Posterior cingulate gyrus (tissue), 11 donors: ENCODE results near the gene ATXN7L3B.
A peak's percentile ranks its signal among the peaks of the same experiment; 100 is the strongest.

Source experiments
- DNase-seq, 10 donors: peaks; one replicate each; pipeline versions ENCODE4 v3.0.0 to v3.0.0-alpha.2; 2020 to 2021; ENCODE audit warnings: mixed read lengths in 3 of 10
- intact Hi-C: fragments of 100-400 bp; cut with DNase I; formaldehyde crosslinking; loops from one replicate; pipeline ENCODE4 v1.15.1; 2023

Gene ATXN7L3B

DNA sequence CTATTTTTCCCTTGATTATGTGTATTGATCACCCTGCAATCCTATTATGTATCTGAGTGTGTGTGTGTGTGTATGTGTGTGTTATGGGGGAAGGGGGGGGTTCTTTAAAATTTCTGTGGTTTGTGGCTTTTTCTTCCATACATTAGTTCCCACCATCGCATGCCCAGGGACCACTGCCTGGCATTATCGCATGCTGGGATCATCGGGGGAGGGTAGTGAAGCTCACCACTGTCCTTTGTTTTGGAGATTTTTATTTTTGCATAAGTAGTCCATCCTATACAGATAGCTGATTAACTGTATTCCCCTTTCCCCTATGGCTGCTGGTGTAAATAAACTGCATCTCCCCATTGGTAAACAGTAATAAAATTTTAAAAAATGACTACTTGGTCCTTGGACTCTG lies 3.4 kb downstream of the ATXN7L3B start:
- intact Hi-C loops: no loop called here
- DNase-seq: no peak

DNA sequence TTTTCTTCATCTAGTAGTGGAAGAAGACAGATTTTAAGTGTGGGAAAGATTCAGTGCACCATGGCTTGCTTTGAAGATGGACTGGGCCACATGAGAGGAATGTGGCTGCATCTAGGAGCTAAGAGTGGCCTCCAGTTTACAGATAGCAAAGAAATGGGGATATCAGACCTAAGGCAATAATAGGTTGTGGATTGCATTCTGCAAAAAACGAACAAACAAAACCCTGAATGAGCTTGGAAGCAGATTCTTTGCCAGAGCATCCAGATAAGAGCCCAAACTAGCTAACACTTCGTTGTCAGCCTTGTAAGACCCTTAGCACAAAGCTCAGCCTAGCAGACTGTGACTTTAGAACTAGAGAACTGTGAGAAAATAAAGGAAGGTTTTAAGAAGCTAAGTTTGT lies 9.6 kb downstream of the ATXN7L3B start:
- intact Hi-C loops: no loop called here
- no peak for DNase-seq

DNA sequence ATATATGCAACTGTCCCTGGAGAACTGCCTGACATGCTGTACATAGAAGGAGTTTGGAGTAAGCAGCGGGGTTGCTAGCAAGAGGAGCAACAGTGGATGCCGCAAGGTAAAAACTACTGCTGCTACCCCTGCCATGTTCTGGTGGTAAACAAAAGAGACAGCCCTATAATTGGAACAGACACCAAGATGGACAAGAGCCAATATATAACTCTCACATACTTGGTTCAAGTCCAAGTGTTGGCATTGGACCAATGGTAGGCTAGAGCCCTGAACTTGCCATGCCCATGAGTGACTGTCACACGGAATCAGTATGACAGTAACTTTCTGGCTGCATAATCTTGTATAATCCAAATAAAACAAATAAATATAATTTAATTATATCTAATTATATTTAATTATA lies 13.7 kb downstream of the ATXN7L3B start:
- intact Hi-C loops: no loop called here
- no peak for DNase-seq

DNA sequence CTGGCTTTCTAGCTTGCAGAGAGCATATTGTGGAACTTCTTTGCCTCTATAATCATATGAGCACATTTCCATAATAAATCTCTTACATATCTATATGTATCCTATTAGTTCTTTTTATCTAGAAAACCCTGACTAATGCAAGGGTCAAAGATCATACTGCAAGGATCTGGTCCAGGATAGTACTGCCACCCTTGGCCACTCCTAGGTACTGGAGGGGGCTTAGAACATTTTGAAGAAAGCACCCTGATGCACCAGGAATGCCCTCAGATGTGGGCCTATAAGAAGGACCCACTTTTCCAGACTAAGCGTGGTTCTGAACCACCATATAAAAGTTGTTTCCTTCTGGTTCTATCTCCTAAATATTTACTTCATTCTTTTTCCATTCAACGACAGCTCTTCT lies 14.6 kb downstream of the ATXN7L3B start:
- intact Hi-C loops: no loop called here
- DNase-seq: no peak

DNA sequence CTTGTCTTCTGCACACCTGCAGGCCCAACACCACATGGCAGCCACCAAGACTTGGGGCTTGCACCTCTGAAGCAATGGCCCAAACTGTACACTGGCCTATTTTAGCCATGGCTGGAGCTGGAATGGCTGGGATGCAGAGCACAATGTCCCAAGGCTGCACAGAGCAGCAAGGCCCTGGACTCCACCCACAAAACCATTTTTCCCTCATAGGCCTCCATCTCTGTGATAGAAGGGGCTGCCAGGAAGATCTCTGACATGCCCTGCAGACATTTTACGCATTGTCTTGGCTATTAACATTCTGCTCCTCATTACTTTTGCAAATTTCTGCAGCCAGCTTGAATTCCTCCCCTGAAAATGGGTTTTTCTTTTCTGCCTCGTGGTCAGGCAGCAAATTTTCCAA lies 22.1 kb downstream of the ATXN7L3B start:
- DNase-seq: peak in 1 of 10 donors; percentile 19
- intact Hi-C loops: no loop called here

DNA sequence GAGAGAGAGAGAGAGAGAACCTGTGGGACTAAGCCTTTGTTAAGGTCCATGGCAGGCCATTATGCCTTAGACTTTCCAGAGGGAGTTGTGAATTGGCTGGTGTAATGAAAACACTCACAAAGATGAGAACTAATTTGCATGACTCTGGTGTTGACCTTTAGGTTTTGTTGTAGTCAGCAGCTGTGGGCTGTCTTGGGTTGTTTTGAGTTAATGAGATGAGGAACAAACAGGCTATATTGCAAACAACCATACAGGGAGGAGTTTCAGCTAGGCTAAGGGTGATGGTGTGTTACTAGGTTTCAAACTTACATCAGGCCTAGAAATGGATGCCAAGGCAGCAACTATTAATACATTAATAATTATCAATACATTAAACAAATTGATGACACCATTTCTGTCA lies 26.3 kb downstream of the ATXN7L3B start:
- DNase-seq: no peak
- intact Hi-C loops: no loop called here

DNA sequence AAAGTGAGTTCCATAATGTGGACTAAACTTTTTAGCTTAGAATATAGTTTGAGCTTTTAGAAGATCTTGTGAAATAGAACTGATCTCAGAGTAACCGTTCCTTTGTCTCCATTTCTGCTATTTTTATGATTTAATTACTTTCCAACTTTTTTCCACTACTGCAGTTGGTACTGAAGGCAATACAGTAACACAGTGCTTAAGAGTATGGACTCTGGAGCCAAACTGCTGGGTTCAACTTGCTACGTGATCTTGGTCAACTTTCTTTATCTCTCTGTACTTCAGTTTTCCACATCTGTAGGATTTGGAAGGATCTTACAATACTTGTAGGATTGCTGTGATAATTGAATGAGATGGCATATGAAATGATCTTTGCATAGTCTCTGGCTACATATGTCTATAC lies 40.9 kb downstream of the ATXN7L3B start:
- intact Hi-C loops: no loop called here
- DNase-seq: no peak

DNA sequence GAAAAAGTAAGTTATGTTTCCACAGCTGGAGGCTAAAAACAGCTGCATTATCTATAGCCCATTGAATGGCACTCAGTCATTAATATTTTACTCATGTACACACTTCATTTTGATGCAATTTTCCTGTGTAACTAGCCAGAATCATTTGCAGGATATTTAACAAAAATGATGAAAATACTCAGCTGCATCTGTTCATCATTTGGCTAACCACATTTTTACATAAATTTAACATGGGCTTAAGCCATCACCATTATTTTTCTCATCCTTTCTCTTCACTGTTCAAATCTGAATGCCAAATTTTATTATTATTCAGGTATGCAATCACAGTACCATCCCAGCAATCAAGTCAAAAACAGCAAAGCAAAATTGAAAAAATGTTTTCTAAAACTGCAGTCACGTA lies 41.8 kb downstream of the ATXN7L3B start:
- intact Hi-C loops: no loop called here
- DNase-seq: no peak

DNA sequence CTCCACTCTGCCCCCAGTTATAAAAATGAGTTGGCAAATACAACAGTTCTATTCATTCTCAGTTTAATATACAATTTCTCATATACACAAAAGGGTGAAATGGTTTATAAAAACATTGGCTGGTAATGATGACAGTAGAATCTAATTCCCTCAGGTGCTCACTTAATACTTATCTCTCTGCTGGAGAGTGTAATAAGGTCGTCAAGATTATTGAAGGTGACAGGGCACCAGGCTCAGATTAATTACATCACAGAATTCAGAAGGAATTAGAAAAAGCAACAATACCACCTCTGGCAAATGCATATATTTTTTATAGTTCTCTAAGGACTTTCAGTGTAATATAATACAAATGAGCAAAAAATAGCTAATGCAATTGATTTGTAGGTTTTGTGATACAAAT lies 42.3 kb downstream of the ATXN7L3B start:
- intact Hi-C loops: no loop called here
- DNase-seq: no peak

DNA sequence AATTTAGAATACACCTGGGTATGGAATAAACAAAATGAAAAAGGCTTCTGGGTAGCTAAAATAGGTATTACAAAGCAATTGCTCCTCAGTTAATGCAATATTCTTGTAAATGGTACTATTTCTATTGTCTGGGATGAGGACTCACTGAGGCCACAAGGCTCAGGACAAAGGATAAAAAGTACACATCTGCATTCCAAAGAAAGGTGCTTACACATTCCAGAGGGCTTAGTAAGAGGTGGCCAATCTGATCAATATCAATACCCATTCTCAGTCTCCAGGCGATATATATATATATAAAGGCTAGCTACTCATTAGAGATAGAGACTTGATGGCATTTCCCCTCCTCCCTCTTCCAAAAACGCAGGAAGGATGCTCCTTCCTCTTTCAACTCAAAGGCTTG lies 43.8 kb downstream of the ATXN7L3B start:
- no peak for DNase-seq
- intact Hi-C loops: no loop called here

DNA sequence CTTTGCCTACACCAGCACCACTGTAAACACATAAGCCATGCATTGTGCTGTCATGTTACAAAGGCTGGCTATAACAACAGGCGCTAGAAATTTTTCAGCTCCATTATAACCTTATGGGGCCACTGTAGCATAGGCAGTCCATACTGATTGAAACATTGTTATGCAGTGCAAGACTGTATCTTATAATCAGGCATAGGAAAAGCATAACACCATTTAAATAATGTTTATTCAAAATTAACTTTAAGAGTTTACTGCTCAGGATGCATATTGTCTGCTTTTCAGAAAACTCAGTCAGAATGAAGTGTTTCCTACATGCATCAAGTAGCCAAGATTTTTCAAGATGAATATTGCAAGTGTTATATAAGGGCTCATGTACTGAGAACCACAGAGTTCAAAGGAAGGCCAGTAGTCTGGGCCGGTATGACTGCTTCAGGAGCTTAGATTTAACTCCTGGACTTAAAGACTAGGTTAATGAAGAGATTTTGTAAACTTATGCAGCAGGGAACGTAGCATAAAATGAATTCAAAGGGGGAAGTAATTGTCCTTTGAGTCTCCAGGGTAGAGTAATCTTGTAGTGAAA lies 46.9 kb downstream of the ATXN7L3B start:
- no peak for DNase-seq
- intact Hi-C loops: no loop called here

DNA sequence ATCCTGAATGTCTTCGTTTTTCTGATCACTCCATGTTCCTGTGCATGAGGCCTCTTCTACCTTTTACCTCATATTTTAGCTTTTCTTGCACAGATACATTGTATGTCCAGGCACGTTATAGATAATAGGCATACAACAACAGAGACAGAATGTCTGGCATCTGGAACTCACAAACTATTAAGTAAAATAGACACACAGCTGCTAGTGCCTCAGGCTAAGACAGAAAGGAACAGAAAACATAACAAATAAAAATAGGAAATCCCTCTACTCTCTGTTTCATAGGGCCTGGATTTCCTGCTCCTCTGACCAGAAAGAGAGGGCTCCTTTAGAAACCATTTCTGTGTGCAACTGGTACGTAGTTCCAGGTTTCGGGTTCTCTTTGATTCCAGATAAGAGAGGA lies 48.6 kb downstream of the ATXN7L3B start:
- intact Hi-C loops: no loop called here
- DNase-seq: no peak
